SK-N-SH treated with all-trans-retinoic acid at 6 μM for 48 hours (cell line): ENCODE measurements around the gene DHH.

Source experiments
- ATAC-seq: fragments of 200-7000 bp; cut with Tn5 transposase; 3 replicates; pipeline ENCODE4 v1.9.1; 2020; ENCODE audit warnings: mild to moderate bottlenecking, moderate library complexity
- ARNTL ChIP-seq: fragments of 450-650 bp; formaldehyde crosslinking; IDR thresholded peaks from 2 replicates; pipeline ENCODE4 v1.5.0; 2020; ENCODE audit warnings: low read depth, mild to moderate bottlenecking, moderate library complexity, borderline replicate concordance
- CREB5 ChIP-seq: fragments of 250-450 bp; sonication (Bioruptor Pico); IDR thresholded peaks from 2 replicates; pipeline ENCODE4 v1.5.1; 2020; ENCODE audit warnings: low read depth, mild to moderate bottlenecking, moderate library complexity
- CSDC2 ChIP-seq: fragments of 250-450 bp; sonication (Bioruptor Pico); IDR thresholded peaks from 2 replicates; pipeline ENCODE4 v1.5.0; 2020; ENCODE audit warnings: mild to moderate bottlenecking, moderate library complexity
- CSRNP3 ChIP-seq: fragments of 250-450 bp; sonication (Bioruptor Pico); IDR thresholded peaks from 2 replicates; pipeline ENCODE4 v1.5.1; 2021; ENCODE audit warnings: mild to moderate bottlenecking, moderate library complexity
- ESRRG ChIP-seq: fragments of 250-450 bp; sonication (Bioruptor Pico); IDR thresholded peaks from 2 replicates; pipeline ENCODE4 v1.6.1; 2021; ENCODE audit warnings: mild to moderate bottlenecking
- GLIS3 ChIP-seq: fragments of 250-450 bp; sonication (Bioruptor Pico); IDR thresholded peaks from 2 replicates; pipeline ENCODE4 v1.5.0; 2020; ENCODE audit warnings: mild to moderate bottlenecking, moderate library complexity
- ISL1 ChIP-seq: fragments of 250-450 bp; sonication (Bioruptor Pico); IDR thresholded peaks from 2 replicates; pipeline ENCODE4 v2.1.2; 2022; ENCODE audit warnings: mild to moderate bottlenecking, moderate library complexity
- OSR1 ChIP-seq: fragments of 250-450 bp; sonication (Bioruptor Pico); IDR thresholded peaks from 2 replicates; pipeline ENCODE4 v1.8.0; 2022; ENCODE audit warnings: moderate library complexity, mild to moderate bottlenecking, inconsistent platforms
- RARB ChIP-seq: fragments of 250-450 bp; sonication (Bioruptor Pico); IDR thresholded peaks from 2 replicates; pipeline ENCODE4 v1.8.0; 2021; ENCODE audit warnings: mild to moderate bottlenecking, moderate library complexity
- SNAI2 ChIP-seq: fragments of 250-450 bp; sonication (Bioruptor Pico); IDR thresholded peaks from 2 replicates; pipeline ENCODE4 v1.5.0; 2020; ENCODE audit warnings: mild to moderate bottlenecking, moderate library complexity
- TOX ChIP-seq: fragments of 250-450 bp; sonication (Bioruptor Pico); IDR thresholded peaks from 2 replicates; pipeline ENCODE4 v1.8.0; 2021; ENCODE audit warnings: mild to moderate bottlenecking, moderate library complexity, borderline replicate concordance
- ZFP3 ChIP-seq: fragments of 250-450 bp; sonication (Bioruptor Pico); IDR thresholded peaks from 2 replicates; pipeline ENCODE4 v1.5.0; 2020; ENCODE audit warnings: mild to moderate bottlenecking, moderate library complexity
- ZNF565 ChIP-seq: fragments of 450-650 bp; formaldehyde crosslinking; conservative IDR thresholded peaks from 2 replicates; pipeline ENCODE4 v1.5.0; 2020; ENCODE audit warnings: low read depth, mild to moderate bottlenecking, moderate library complexity
- ZNF8 ChIP-seq: fragments of 450-650 bp; formaldehyde crosslinking; IDR thresholded peaks from 2 replicates; pipeline ENCODE4 v1.5.0; 2020; ENCODE audit warnings: mild to moderate bottlenecking, moderate library complexity
- TF ChIP-seq, protein P1 (sequence below): fragments of 250-450 bp; sonication (Bioruptor Pico); IDR thresholded peaks from 2 replicates; pipeline ENCODE4 v1.5.0; 2020; ENCODE audit warnings: mild to moderate bottlenecking, moderate library complexity
- TF ChIP-seq, protein P2 (sequence below): fragments of 250-450 bp; sonication (Bioruptor Pico); IDR thresholded peaks from 2 replicates; pipeline ENCODE4 v1.8.0; 2020; ENCODE audit warnings: mild to moderate bottlenecking, moderate library complexity, borderline replicate concordance

The DHH gene

GRCh38 chr12:49054096-49054495 is 40.5 kb downstream of the DHH start:
- ATAC-seq, result no peak
- TF ChIP-seq, protein P1, sequence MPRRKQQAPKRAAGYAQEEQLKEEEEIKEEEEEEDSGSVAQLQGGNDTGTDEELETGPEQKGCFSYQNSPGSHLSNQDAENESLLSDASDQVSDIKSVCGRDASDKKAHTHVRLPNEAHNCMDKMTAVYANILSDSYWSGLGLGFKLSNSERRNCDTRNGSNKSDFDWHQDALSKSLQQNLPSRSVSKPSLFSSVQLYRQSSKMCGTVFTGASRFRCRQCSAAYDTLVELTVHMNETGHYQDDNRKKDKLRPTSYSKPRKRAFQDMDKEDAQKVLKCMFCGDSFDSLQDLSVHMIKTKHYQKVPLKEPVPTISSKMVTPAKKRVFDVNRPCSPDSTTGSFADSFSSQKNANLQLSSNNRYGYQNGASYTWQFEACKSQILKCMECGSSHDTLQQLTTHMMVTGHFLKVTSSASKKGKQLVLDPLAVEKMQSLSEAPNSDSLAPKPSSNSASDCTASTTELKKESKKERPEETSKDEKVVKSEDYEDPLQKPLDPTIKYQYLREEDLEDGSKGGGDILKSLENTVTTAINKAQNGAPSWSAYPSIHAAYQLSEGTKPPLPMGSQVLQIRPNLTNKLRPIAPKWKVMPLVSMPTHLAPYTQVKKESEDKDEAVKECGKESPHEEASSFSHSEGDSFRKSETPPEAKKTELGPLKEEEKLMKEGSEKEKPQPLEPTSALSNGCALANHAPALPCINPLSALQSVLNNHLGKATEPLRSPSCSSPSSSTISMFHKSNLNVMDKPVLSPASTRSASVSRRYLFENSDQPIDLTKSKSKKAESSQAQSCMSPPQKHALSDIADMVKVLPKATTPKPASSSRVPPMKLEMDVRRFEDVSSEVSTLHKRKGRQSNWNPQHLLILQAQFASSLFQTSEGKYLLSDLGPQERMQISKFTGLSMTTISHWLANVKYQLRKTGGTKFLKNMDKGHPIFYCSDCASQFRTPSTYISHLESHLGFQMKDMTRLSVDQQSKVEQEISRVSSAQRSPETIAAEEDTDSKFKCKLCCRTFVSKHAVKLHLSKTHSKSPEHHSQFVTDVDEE (CRISPR knock-in tag), result no peak
- no peak for TF ChIP-seq CREB5 (CRISPR knock-in tag)

- ATAC-seq, result no peak
- TF ChIP-seq GLIS3 (CRISPR knock-in tag) (no peak), CSRNP3 (CRISPR knock-in tag) (no peak), ZFP3 (CRISPR knock-in tag) (no peak), ZNF8 (no peak), CREB5 (CRISPR knock-in tag) (no peak), ZNF565 (no peak), ISL1 (CRISPR knock-in tag) (no peak), ARNTL (CRISPR knock-in tag) (no peak), ESRRG (CRISPR knock-in tag) (no peak), TOX (CRISPR knock-in tag) (no peak)
Measured at GRCh38 chr12:49052451-49053208, 42.0 kb downstream of the DHH start.

DNA sequence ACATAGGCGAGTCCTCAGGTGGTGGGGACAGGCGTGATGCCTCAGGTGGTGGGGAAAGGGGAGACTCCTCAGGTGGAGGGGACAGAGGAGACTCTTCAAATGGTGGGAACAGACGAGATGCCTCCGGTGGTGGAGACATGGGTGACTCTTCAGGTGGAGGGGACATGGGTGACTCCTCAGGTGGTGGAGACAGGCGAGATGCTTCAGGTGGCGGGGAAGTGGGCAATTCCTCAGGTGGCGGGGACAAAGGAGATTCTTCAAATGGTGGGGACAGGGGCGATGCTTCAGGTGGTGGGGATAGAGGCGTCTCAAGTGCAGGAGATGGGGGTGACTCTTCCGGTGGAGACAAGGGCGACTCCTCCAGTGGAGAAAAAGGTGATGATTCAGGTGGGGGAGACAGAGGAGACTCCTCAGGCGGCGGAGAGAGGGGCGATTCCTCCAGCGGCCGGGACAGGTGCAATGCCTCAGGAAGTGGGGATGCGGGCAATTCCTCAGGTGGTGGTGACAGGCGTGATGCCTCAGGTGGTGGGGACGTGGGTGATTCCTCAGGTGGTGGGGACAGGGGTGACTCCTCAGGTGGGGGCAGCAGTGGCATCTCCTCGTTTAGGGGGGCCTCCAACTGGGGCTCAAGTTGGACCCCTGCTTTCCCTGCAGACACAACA is 42.7 kb downstream of the DHH start:
- TF ChIP-seq OSR1 (CRISPR knock-in tag) (no peak), CREB5 (CRISPR knock-in tag) (no peak), ESRRG (CRISPR knock-in tag) (no peak), ZFP3 (CRISPR knock-in tag) (no peak), GLIS3 (CRISPR knock-in tag) (no peak), CSDC2 (CRISPR knock-in tag) (no peak)

GRCh38 chr12:49051373-49051764 is 43.2 kb downstream of the DHH start:
- TF ChIP-seq SNAI2 (CRISPR knock-in tag), result no peak
- TF ChIP-seq CREB5 (CRISPR knock-in tag), result no peak
- no peak for TF ChIP-seq GLIS3 (CRISPR knock-in tag)
- TF ChIP-seq ZNF8, result no peak
- TF ChIP-seq ZNF565, result no peak
- TF ChIP-seq ESRRG (CRISPR knock-in tag), result no peak
- no peak for TF ChIP-seq RARB (CRISPR knock-in tag)
- TF ChIP-seq, protein P2, sequence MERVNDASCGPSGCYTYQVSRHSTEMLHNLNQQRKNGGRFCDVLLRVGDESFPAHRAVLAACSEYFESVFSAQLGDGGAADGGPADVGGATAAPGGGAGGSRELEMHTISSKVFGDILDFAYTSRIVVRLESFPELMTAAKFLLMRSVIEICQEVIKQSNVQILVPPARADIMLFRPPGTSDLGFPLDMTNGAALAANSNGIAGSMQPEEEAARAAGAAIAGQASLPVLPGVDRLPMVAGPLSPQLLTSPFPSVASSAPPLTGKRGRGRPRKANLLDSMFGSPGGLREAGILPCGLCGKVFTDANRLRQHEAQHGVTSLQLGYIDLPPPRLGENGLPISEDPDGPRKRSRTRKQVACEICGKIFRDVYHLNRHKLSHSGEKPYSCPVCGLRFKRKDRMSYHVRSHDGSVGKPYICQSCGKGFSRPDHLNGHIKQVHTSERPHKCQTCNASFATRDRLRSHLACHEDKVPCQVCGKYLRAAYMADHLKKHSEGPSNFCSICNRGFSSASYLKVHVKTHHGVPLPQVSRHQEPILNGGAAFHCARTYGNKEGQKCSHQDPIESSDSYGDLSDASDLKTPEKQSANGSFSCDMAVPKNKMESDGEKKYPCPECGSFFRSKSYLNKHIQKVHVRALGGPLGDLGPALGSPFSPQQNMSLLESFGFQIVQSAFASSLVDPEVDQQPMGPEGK (CRISPR knock-in tag), result no peak
- no peak for ATAC-seq

More for the DNA sequence above, 42.7 kb downstream of the DHH start:
- ATAC-seq, result no peak
